ENCODE measurements around the gene ITPR3.

The ITPR3 gene

DNA sequence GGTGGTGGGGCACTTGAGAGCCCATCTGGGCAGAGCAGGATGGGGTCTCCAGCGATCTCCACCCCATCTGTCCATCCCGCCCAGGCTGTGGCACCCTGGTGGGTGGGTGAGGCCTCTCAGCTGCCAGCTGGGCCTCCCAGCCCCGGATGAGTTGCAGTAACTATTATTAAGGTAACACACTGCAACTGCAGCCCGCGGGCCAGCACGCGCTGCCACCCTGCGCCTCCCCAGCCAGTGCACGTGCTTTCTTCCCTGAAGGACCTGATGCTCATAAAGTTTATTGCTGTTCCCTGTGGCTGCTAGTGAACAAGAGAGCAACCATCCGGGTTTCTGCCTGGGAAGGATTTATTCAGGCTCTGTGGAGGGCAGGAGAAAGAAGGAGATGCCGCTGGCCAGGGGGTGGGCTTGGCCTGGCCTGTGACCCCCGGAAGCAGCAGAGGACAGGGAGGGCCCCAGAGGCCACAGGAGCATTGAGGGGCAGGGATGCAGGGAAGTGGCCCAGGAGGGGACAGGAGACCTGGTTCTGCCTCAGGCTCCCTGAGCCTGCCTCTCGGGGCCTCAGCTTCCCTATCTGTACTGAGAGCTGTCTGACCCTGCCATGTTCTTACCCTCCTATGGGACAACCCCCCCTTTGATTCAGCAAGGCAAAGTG lies 123.9 kb downstream of the ITPR3 start:
- no peak for TF ChIP-seq CREB1 (IDR thresholded peaks at IDR 0.05; ENCODE audit: low read depth)
- no peak for TF ChIP-seq EGR1 (IDR thresholded peaks at IDR 0.05)
- no peak for TF ChIP-seq TAF1 (IDR thresholded peaks at IDR 0.05; ENCODE audit: low read depth)
- TF ChIP-seq EP300 (IDR thresholded peaks at IDR 0.05; ENCODE audit: borderline replicate concordance): peak; percentile 56
- TF ChIP-seq YY1 (IDR thresholded peaks at IDR 0.05; ENCODE audit: low read depth): no peak
- 0 out of 2 replicates have a peak, but pooled peaks have one; percentile 33 for TF ChIP-seq ZBTB7A (IDR thresholded peaks at IDR 0.05; ENCODE audit: low read depth)
- no peak for TF ChIP-seq RAD21 (IDR thresholded peaks at IDR 0.05; ENCODE audit: low read depth)
- TF ChIP-seq NFIC (IDR thresholded peaks at IDR 0.05): no peak
- TF ChIP-seq, protein P1, sequence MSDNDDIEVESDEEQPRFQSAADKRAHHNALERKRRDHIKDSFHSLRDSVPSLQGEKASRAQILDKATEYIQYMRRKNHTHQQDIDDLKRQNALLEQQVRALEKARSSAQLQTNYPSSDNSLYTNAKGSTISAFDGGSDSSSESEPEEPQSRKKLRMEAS (IDR thresholded peaks at IDR 0.05): peak; percentile 90
- no peak for TF ChIP-seq FOXM1 (IDR thresholded peaks at IDR 0.05; ENCODE audit: borderline replicate concordance, low read depth)
- TF ChIP-seq, protein P2, sequence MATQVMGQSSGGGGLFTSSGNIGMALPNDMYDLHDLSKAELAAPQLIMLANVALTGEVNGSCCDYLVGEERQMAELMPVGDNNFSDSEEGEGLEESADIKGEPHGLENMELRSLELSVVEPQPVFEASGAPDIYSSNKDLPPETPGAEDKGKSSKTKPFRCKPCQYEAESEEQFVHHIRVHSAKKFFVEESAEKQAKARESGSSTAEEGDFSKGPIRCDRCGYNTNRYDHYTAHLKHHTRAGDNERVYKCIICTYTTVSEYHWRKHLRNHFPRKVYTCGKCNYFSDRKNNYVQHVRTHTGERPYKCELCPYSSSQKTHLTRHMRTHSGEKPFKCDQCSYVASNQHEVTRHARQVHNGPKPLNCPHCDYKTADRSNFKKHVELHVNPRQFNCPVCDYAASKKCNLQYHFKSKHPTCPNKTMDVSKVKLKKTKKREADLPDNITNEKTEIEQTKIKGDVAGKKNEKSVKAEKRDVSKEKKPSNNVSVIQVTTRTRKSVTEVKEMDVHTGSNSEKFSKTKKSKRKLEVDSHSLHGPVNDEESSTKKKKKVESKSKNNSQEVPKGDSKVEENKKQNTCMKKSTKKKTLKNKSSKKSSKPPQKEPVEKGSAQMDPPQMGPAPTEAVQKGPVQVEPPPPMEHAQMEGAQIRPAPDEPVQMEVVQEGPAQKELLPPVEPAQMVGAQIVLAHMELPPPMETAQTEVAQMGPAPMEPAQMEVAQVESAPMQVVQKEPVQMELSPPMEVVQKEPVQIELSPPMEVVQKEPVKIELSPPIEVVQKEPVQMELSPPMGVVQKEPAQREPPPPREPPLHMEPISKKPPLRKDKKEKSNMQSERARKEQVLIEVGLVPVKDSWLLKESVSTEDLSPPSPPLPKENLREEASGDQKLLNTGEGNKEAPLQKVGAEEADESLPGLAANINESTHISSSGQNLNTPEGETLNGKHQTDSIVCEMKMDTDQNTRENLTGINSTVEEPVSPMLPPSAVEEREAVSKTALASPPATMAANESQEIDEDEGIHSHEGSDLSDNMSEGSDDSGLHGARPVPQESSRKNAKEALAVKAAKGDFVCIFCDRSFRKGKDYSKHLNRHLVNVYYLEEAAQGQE (IDR thresholded peaks at IDR 0.05; ENCODE audit: low read depth): no peak
- TF ChIP-seq TEAD4 (IDR thresholded peaks at IDR 0.05): peak; percentile 49; the same call in 1 of the 2 replicates
- no peak for TF ChIP-seq CEBPB (IDR thresholded peaks at IDR 0.05)
- TF ChIP-seq, protein P3, sequence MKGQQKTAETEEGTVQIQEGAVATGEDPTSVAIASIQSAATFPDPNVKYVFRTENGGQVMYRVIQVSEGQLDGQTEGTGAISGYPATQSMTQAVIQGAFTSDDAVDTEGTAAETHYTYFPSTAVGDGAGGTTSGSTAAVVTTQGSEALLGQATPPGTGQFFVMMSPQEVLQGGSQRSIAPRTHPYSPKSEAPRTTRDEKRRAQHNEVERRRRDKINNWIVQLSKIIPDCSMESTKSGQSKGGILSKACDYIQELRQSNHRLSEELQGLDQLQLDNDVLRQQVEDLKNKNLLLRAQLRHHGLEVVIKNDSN (IDR thresholded peaks at IDR 0.05): 0 out of 2 replicates have a peak, but pooled peaks have one; percentile 7
- peak; percentile 32; the same call in 1 of the 2 replicates for TF ChIP-seq TCF12 (IDR thresholded peaks at IDR 0.05; ENCODE audit: low read depth)

DNA sequence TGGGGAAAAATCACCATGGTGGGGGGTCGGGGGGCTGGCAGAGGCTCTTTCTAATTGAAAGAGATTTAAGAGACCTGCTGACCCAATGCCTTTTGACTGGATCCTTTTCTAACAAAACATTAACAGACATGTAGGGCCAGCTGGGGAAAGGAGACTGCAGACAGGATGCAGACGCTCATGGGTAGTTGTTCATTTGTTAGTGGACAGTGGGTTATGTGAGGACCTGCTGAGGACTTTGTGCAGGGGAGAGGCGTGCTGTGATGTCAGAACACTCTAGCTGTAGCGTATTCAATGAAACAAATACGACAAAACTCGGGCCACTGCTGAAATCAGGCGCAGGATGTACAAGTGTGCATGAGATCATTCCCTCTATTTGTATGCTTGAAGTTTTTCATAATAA lies 124.4 kb downstream of the ITPR3 start:
- TF ChIP-seq, protein P2 (IDR thresholded peaks at IDR 0.05; ENCODE audit: low read depth): no peak
- TF ChIP-seq FOXM1 (IDR thresholded peaks at IDR 0.05; ENCODE audit: borderline replicate concordance, low read depth): no peak
- no peak for TF ChIP-seq EP300 (IDR thresholded peaks at IDR 0.05; ENCODE audit: borderline replicate concordance)

Data from Ishikawa (cell line).